Hippocampal formation (tissue), 2 donors: ENCODE measurements around the gene ZFAND3.
"Not testable (repeated sequence)": the region's sequence is repeated elsewhere in the genome, so short reads cannot be mapped to it uniquely, and the experiment has no call there.

Source experiments
- DNase-seq, 2 donors: peaks; one replicate each; lab custom pipeline; 2025; lab: John Stamatoyannopoulos, UW

Gene ZFAND3

DNA sequence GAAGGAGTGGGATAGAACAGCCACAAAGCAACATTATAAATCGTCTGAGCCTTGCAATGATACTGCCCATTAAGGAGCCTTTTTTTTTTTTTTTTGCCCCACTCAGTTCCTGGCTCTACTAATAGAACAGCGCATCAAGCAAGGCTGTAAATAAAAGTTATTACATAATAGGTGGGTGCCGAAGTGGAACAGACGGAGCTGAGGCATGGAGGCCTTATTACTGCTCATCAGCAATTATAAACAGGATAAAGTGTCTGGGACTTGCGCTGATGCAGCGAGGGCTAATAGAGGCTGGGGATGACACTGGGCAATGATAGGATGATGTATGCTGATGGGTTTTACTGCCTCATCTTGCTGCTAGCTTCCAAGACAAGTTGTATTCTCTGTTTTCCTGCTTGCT, 272.1 kb downstream of the ZFAND3 start:
- no peak for DNase-seq

DNA sequence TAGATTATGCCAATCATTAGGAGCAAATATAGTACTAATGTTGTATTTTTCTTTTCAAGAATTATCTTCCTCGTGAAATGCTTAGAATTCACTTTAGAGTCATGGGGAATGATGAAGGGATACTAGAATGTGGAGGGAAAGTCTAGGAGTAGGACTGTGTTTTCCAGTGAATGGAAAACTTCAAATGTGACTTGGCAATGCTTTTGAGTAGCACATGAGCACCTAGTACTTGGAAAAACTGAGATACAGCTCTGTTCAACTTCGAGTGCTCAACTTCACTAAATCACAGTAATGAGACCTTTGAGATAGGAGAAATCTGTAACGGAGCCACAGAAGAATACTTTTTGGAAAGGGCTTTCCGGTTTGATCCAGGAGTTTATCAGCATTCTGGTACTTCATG, 272.9 kb downstream of the ZFAND3 start:
- no peak for DNase-seq

DNA sequence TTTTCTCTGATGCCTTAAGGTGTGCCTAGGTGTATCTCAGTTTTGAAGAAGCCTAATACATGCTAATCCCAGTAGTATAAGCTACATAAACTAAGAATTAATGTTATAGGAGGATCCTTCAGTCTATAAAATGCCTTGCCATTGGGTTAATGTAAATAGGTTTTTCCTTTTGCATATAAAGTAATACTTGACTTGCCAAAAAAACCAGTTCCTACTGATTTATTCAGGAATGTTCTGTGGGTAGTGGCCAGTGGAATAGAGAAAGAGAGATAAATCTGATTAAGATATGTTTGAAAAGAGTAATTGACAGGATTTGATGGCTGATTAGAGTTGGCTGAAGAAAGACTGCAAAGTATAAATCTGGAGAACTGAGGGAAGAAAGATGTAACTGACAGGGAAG, 273.4 kb downstream of the ZFAND3 start:
- DNase-seq, result no peak

DNA sequence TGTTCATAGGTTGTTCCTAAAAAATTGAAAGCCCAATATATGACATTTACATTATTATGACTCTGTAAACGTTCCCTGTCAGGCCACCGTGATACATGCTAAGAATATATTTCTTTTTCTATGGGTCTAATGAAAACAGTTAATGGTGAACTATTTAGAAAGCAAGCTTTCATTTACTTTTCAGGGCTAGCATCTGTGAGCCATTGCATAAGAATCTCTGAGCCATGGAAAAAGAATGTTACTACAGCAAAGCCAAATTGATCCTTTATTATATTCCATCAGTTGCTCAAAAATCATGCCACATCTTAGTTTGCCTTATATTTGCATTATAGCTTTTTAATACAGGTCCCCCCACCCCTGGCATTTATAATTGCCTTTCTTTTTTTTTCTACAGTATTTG, 275.5 kb downstream of the ZFAND3 start:
- DNase-seq, result no peak

DNA sequence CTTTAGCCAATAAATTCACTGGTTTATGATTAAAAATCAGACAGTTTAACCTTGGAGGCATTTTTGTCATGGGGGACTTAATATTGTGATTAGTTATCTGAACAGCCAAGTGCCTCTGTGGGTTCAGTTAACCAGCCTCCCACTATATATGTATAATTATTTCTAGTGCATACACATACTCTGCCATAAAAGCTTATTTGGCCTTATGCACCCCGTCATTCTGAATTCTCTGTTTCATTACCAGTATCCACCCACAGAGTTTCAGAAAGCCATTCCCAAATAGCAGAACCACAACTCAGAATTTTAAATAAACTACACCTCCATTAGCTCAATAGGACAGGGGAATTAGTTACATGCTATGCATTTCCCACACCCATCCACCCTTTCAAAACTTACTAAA, 279.7 kb downstream of the ZFAND3 start:
- DNase-seq, result no peak

DNA sequence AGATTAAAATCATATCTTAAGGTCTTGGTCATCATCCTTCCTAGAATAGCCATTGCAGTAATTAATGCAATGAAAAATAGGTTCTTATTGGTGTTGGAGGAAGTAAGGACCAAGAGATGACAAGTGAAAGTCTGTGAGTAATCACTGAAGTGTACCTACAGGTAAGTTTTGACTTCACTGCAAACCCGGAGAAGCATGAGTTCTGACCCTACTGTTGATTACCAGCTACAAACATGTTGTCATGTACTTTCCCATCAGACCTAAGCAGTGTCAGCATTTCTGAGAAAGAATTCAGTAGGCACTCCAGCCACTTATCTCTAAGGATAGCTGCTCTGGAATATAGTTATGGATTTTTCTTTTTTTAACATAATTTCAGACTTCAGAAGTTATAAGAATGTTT, 280.9 kb downstream of the ZFAND3 start:
- no peak for DNase-seq

DNA sequence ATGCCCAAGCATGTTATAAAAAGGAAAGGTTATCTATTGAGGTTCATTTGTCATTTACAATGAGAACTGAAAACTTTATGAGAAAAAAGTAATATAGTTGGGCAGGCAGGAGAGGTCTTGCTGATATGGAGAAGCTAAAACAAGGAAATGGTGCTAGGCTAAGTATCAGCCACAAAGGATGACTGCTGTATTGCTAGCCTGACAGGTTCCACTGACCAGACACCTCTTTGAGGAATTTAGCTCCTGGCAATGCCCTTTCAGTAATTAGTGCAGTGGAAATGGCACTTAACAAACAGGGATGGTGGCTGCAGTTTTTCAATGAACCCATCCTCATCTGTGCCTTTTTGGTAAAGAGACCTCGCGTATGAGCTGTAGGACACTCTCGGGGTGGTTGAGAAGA, 284.4 kb downstream of the ZFAND3 start:
- no peak for DNase-seq

DNA sequence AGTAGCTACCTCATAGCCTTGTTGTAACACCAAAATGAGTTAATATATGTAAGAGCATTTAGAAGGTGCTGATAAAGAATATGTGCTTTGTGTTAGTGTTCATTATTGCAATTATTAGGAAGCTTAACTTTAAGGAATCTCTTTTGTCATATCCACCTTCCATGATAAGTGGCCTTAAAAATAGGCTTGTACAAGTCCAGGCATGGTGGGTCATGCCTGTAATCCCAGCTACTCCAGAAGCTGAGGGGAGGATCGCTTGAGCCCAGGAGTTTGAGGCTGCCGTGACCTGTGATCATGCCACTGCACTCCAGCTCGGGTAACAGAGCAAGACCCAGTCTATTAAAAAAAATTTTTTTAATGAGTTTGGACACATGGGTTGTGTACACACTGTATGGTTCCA, 285.5 kb downstream of the ZFAND3 start:
- no peak for DNase-seq

DNA sequence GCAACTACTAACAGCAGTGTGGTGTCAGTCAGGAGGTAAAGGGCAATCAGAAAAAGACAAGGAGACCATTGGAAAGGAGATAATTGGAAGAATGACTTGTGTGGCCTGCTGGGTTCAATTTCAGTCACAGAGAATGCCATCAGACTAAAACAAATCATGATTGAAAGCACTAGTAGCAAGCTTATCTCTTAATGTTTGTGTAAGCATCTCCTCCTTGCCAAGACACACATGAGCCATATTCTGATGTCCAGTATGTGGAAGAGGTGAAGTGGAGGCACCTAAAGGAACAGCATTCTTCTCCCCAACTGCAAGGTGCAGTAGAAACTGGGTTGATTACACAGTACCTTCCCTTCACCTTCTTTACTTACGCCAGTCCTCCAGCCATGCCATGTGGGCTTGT, 287.5 kb downstream of the ZFAND3 start:
- DNase-seq, result no peak

DNA sequence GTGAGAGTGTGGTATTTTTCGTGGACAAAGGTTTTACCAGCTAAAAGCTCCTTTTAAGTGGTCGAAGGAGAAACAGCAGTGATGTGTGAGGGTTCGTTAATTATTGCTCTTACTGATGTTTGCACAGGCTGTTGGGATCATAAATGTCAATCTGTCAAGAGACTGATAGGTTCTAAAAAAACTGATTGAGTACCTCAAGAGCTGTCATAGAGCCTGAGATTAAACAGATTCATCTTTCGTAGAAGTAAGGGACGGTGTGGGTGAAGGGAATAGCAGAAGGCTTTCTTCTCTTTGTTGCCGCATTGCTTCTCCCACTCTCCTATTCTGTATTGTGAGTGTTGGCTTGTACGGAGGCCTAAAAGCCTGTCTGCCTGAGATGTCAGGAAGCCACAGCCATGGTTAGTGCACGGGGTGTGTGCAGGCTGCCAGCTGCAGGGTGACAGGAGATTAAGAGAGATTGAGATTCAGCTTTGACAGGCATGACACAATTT, 291.0 kb downstream of the ZFAND3 start:
- DNase-seq, result peak in 1 of 2 donors; percentile 23

DNA sequence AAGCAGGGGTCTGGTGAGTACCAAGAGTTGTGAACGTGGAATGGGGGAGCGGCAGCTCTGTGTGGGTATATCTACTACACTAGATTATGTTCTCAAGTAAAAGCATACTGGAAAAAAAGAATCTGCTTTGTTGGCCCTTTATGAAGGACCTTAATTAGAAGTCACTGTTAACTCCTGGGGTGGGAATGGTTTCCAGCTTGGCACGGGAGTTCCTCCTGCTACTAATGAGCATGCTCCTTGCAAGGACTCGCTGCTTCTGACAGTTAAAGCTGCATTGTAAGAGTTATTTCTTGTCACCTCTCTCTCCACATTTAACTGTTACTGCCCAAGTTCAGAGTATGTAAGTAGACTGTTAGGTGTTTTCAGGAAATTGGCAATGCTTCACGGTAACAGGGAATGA, 292.7 kb downstream of the ZFAND3 start:
- DNase-seq, result no peak

DNA sequence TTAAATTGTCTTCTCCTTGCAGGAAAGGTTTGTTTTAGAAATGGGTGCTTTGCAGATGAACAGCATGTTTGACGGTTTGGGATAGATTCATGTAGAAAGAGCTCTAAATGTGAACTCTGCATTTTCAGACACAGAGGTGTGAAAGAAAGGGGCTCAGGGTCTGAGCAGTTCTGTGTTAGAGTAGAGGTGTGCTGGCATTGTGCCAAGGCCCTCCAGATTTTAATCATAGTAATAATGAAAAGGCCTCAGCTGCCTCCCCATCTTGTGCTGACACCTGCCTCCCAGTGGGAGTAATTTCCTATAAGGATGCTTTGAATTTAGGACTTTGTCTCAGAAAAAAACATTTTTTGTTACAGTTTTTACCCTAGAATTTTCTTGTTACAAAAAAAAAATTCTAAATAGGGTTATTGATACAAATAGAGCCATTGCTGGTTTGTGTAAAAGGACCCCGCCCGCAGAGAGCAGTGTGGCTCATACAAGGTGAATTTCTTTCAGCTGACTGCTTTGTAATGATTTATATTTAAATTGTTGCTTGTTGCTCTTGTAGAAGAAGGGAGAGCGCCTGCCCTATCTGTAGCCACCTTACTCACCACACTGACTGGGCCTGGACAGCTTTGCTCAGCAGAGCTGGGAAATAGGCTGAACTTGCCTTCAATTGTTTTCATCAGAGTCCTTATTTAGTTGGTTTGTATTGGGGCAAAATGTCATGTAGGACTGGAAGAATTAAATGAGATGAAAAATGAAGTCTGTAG, 294.5 kb downstream of the ZFAND3 start:
- no peak for DNase-seq

DNA sequence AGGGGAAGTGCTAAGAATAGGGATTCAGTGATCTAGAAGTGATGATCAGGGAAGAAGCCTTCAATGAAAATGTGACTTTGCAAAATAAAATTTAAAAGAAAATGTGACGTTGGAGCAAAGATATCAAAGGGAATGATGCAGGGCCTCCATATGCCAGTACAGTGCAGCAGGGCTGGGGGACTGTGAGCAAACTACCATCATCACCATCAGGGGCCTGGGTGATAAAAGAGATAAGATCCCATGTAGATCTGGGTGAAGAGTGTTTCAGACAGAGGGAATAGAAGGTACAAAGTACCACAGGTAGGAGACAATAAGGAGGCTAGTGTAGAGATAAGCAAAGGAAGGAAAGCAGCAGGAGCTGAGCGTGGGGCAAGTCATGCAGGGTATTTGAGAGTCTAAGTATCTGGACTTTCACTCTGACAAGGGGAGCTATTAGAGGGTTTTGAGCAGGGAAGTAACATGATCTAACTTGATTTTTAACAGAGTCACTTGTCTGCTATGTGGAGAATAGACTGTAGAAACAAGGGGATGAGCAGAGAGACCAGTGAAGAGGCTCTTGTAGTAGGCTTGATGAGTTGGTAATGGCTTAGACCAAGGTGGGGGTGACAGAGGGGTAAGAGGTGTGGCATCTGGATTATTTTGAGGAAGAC, 295.6 kb downstream of the ZFAND3 start:
- DNase-seq, result no peak

DNA sequence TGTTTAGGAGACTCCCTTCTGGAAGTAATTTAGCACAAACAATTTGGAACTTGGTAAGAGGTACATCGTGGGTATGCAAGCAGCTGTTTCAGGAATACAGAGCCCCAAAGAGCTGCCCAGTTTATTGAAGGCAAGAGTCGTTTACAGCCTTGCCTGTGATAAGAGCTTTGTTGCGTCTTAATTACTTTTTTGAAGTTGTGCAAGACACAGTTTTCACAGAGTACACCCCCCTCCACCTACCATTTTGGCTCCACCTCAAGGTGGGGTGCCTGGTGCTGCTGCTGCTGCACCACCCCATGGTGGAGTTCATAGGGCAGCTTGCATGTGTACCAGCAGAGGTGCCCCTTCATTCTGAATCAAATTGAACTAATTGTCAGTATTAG, 296.1 kb downstream of the ZFAND3 start:
- DNase-seq, result no peak

DNA sequence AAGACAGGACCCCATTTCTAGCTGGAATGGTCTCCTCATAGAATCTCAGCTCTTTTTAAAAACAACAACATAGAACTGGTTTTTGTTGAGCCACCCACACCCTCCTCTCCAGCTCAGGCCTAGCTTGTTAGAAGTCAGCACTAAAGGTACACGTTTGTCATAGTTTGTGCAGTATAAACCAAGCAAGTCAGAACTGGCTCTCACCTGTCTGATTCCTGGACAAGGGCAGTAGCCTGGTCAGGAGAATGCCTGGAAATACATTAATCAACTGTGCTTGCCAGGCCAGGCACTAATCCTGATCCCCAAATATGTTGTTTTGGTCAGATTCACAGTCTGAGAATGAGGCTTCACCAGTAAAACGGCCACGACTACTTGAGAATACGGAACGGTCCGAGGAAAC, 296.7 kb downstream of the ZFAND3 start:
- DNase-seq, result no peak

DNA sequence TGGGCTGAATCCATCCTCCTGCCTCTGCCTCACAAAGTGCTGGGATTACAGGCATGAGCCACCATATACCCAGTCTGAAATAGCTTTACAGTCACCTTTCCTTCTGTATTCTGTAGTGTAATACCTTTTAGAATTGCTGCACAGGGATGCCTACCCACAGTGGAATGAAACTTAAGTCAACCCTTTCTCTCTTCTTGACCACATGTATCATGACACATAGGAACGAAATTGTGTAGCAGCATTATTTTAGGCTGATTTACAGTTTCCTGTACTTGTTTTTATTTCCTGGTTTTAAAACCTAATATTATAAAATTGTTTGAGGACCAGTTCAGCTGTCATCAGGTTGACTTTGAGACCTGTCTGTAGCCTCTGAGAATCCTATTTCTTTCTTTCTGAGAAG, 297.8 kb downstream of the ZFAND3 start:
- no peak for DNase-seq

DNA sequence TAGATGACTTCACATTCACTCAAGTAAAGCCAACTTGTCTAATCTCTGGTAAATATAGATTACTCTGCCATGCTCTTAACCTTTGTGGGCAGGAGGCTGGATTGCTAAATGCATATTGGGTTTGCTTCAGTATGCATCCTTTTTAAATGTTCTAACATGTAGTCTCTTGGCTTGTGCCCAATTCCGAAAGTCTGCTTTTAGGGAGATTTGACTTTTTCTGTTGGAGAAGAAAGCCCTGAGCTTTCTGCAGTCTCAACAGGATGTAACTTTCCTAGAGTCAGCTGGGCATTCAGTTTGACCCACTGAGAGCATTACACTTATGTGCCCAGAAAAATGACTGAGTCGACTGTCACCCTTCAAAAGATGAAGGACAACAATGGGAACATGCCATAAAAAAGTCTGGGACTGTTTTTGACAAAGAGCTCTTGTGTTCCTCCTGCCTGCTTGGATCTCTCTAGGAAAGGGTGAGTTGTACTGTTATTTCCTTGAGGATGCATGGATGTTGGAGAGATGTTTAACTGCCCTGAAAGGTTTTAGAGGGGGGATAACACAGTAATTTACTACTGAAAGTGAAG, 299.4 kb downstream of the ZFAND3 start:
- DNase-seq, result no peak

DNA sequence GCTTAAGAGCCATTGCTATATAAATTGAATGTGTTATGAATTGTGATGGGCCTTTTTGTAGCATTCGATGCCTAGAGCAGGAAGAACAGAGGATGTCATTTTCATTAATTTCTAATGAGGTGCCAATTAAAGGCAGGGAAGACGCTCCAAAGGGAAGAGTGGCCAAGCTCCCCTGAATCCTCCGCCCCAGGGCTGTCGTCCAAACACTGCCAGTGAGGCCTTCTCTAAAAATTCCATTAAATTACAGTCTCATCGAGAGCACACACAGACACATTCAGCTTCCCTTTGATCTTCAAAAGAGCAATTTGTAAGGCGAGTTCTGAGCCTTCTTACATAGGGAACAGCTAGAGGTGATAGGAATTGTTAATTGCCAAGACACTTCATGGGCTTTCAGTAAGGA, 300.0 kb downstream of the ZFAND3 start:
- no peak for DNase-seq

DNA sequence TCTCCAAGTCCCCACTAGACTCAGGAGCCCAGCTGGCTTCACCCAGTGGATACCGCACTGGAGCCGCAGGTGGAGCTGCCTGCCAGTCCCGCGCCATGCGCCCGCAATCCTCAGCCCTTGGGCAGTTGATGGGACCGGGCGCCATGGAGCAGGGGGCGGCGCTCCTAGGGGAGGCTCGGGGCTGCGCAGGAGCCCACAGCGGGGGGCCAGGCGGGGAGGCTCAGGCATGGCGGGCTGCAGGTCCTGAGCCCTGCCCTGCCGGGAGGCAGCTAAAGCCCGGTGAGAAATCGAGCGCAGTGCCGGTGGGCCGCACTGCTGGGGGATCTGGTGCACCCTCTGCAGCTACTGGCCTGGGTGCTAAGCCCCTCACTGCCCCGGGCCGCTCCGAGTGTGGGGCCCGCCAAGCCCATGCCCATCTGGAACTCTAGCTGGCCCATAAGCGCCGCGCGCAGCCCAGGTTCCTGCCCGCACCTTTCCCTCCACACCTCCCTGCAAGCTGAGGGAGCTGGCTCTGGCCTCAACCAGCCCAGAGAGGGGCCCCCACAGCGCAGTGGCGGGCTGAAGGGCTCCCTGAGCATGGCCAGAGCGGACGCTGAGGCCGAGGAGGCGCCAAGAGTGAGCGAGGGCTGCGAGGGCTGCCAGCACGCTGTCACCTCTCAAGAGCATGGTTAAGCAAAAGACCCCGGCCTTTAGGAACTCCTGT, 304.8 kb downstream of the ZFAND3 start:
- DNase-seq, result not testable (repeated sequence)

DNA sequence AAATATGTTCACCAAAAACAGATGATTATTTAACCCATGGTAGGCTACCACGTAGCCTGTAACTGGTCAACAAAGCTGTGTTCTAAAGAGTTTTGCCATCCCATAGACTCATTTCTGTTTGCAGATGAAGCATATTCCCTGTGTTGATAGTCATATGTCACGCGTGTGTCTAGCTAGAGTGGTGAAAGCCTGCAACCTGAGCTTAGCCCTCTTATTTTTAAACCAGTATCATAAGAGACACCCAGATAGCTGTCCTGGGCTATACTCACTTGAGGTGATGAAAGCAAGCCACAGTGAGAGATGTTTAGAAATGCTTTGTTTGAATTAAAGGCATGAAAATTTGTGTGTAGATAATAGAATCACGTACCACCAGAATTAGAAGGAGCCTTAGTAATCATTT, 307.8 kb downstream of the ZFAND3 start:
- no peak for DNase-seq

DNA sequence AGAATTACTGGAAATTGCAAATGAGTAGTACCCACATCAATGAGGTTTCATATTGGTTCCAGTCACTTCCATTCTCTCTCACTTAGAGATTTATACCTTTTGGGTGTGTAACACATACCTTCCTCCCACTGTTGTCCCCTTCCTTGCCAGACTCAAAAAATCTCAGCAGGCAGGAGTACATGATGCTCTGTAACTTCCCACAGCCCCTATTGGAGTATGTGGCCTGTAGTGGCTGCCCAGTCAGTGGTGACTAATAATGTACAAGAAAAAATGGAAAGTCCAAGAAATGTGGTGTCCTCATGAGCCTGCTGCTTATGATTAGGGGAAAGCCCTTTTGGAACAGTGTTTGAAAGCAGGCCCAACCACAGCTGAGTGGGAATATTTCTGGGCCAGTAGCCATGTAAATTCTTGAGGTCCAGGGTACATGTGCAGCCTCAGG, 312.0 kb downstream of the ZFAND3 start:
- no peak for DNase-seq

DNA sequence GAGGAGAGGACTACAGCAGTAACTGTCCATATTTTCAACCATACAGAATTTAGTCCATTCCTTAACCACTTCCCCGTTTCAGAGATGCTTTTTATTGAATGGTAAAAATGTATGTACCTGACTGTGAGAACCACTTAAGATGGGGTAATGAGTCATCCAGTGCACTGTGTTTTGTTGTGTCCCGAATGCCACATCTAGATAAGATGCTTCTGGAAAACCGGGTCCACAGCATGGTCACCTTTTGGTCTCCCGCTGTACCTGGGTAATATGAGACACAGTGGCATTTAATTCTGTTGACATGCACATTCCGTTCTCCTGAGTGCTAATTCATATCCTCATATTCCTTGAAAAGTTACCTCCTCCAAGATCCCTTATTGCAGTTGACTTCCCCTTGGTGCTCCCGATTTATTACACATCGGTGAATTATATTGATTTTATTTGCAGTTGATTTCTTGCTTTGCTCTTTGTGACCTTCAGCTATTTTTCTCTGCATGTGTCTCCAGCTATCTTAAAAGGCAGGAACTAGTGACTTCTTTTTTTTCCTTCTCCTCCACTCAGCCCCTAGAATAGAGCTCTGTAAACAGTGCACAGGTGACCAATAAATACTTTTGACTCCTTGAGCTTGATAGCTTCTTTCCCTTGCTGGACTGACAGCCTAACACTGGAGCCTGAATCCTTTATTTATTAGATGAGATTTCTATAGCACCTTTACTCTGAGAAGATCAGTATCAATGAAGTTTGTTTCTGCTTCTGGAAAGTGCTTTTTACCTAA, 314.6 kb downstream of the ZFAND3 start:
- DNase-seq, result no peak
